Adrenal gland (tissue), 5 donors: Measurements from ENCODE around the gene NHLH1.

Experiments used
- CTCF ChIP-seq, 6 experiments: fragments of 450-650 bp in 4 of 6; fragments of 200-600 bp in 2 of 6; sonication (generic) in 1 of 6; IDR thresholded peaks; 1 replicate in 5 of 6; 2 replicates in 1 of 6; pipeline versions ENCODE4 v1.5.1 to v1.8.0; 2016 to 2021; ENCODE audit warnings: antibody characterized with exemption in 6 of 6, mild to moderate bottlenecking in 2 of 6, moderate library complexity in 1 of 6
- POLR2A ChIP-seq, 2 donors: fragments of 450-650 bp; IDR thresholded peaks; one replicate each; pipeline ENCODE4 v1.6.1; 2017; ENCODE audit warnings: antibody characterized with exemption in 2 of 2, mild to moderate bottlenecking in 2 of 2, moderate library complexity in 1 of 2
- donor health status: DM: no; HTN: no; CAD: no.

GRCh38 chr1:160402001-160402795, 35.3 kb downstream of the NHLH1 start:
- no peak for TF ChIP-seq POLR2A (IDR thresholded peaks at IDR 0.05)
- no peak for TF ChIP-seq CTCF (IDR thresholded peaks at IDR 0.05)
